Ovary (tissue), 3 donors: ENCODE data around the gene CFAP45.

Experiments used
- EP300 ChIP-seq: sonication (generic); formaldehyde crosslinking; IDR thresholded peaks from one replicate; pipeline ENCODE4 v1.6.1; 2017; ENCODE audit warnings: antibody characterized with exemption
- POLR2A ChIP-seq: fragments of 450-650 bp; IDR thresholded peaks from one replicate; pipeline ENCODE4 v1.6.1; 2017; ENCODE audit warnings: antibody characterized with exemption, mild to moderate bottlenecking, moderate library complexity
- TF ChIP-seq, protein P1 (sequence below), 3 donors: fragments of 450-650 bp in 2 of 3; fragments of 200-600 bp in 1 of 3; IDR thresholded peaks; one replicate each; pipeline versions ENCODE4 v1.5.1 to v1.8.0; 2016 to 2022; ENCODE audit warnings: antibody characterized with exemption in 3 of 3, mild to moderate bottlenecking in 1 of 3
- donor health status: DM: no; HTN: no; CAD: no.

DNA sequence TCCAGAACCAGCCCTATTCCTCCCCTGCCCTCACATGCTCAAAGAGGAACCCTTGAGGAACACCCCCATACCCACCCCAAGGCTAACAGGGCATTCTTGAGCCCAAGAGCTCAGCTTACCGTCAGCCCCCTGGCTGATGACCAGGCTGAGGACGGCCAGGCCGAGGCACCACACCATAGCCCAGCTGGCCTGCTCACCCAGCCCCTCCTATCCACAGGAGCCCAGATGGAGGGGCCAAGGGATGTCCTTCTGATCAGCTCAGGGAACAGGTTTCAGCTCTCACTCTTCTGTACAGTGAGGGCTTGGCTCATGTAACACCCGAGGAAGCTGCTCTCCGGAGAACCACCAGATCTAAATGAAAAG, 43.3 kb upstream of the CFAP45 start:
- TF ChIP-seq, protein P1, sequence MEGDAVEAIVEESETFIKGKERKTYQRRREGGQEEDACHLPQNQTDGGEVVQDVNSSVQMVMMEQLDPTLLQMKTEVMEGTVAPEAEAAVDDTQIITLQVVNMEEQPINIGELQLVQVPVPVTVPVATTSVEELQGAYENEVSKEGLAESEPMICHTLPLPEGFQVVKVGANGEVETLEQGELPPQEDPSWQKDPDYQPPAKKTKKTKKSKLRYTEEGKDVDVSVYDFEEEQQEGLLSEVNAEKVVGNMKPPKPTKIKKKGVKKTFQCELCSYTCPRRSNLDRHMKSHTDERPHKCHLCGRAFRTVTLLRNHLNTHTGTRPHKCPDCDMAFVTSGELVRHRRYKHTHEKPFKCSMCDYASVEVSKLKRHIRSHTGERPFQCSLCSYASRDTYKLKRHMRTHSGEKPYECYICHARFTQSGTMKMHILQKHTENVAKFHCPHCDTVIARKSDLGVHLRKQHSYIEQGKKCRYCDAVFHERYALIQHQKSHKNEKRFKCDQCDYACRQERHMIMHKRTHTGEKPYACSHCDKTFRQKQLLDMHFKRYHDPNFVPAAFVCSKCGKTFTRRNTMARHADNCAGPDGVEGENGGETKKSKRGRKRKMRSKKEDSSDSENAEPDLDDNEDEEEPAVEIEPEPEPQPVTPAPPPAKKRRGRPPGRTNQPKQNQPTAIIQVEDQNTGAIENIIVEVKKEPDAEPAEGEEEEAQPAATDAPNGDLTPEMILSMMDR (IDR thresholded peaks at IDR 0.05) = no peak
- TF ChIP-seq EP300 (no peak), POLR2A (no peak)
